Endothelial cell of umbilical vein (primary cell): ENCODE measurements around the gene EDA. TPM values are rescaled to one million over a fixed set of nuclear protein-coding genes. Genes with fewer than 3 reads are reported as not detected.
A peak's percentile ranks its signal among the peaks of the same experiment; 100 is the strongest.

Experiments used
- BruUV-seq: library from RNA; stranded (reverse); fragments of 400-500 nt; replicated peaks from 2 replicates; lab custom pipeline; 2021; lab: Mats Ljungman, UMichigan
- CTCF ChIA-PET: fragments of 300-600, 350-600 bp; sonication (Branson Sonifier 250); formaldehyde crosslinking; loops from one replicate; lab custom pipeline; 2021; ENCODE audit warnings: antibody characterized with exemption, inconsistent platforms; lab: Charles Lee
- POLR2A ChIA-PET: fragments of 300-600, 350-600 bp; sonication (Branson Sonifier 250); formaldehyde crosslinking; loops from one replicate; lab custom pipeline; 2021; ENCODE audit warnings: antibody characterized with exemption, inconsistent platforms; lab: Charles Lee
- DNase-seq: peaks from one replicate; pipeline ENCODE4 v3.0.0-alpha.2; 2011; ENCODE audit warnings: low read depth, low spot score
- FAIRE-seq: peaks from 2 replicates; lab custom pipeline; 2011; peaks lifted over from hg19 to GRCh38; lab: Jason Lieb, UNC
- H2AFZ ChIP-seq: 2 replicates; pipeline ENCODE4 v1.6.0; 2012; ENCODE audit warnings: low read depth, low read length, control low read depth, inconsistent platforms
- H3K27ac ChIP-seq: 2 replicates; pipeline ENCODE4 v1.5.1; 2011; ENCODE audit warnings: low read depth, mild to moderate bottlenecking, control low read depth, low read length, moderate library complexity; ENCODE audit not compliant: insufficient read depth
- H3K27me3 ChIP-seq, 2 experiments: 2 replicates each; pipeline versions ENCODE4 v1.6.0 to v1.6.1; 2011; ENCODE audit warnings: low read length in 2 of 2, mixed read lengths in 1 of 2; ENCODE audit not compliant: control insufficient read depth in 2 of 2, insufficient read depth in 2 of 2
- H3K36me3 ChIP-seq, 2 experiments: 2 replicates in 1 of 2; 3 replicates in 1 of 2; pipeline ENCODE4 v1.5.1; 2011; ENCODE audit warnings: low read length in 2 of 2, mild to moderate bottlenecking in 1 of 2, moderate library complexity in 1 of 2; ENCODE audit not compliant: control insufficient read depth in 2 of 2, insufficient read depth in 2 of 2; ENCODE audit errors: extremely low read depth in 1 of 2
- H3K4me1 ChIP-seq: 3 replicates; pipeline ENCODE4 v1.5.1; 2011; ENCODE audit warnings: mild to moderate bottlenecking, low read length; ENCODE audit not compliant: control insufficient read depth, insufficient read depth; ENCODE audit errors: extremely low read depth
- H3K4me2 ChIP-seq: 2 replicates; pipeline ENCODE4 v1.6.1; 2011; ENCODE audit warnings: low read length, control low read depth, mixed read lengths; ENCODE audit not compliant: insufficient read depth
- H3K4me3 ChIP-seq, 3 experiments: fragments of 200-600 bp in 1 of 3; sonication (generic), shearing (Covaris generic) in 1 of 3; replicated peaks in 1 of 3; 2 replicates each; pipeline ENCODE4 v1.5.1; 2011 to 2016; ENCODE audit warnings: control low read depth in 3 of 3, low read length in 3 of 3, mild to moderate bottlenecking in 2 of 3, inconsistent platforms in 1 of 3, low read depth in 1 of 3, moderate library complexity in 1 of 3; ENCODE audit not compliant: insufficient read depth in 1 of 3
- H3K79me2 ChIP-seq: 2 replicates; pipeline ENCODE4 v1.6.0; 2012; ENCODE audit warnings: low read length, inconsistent platforms; ENCODE audit not compliant: control insufficient read depth, insufficient read depth
- H3K9ac ChIP-seq: replicated peaks from 2 replicates; pipeline ENCODE3; 2011; ENCODE audit warnings: low read length, control low read depth; ENCODE audit not compliant: insufficient read depth; ENCODE audit errors: extremely low read depth
- H3K9me1 ChIP-seq: replicated peaks from 3 replicates; pipeline ENCODE4 v1.6.0; 2011; ENCODE audit warnings: mild to moderate bottlenecking, low read length; ENCODE audit not compliant: control insufficient read depth, insufficient read depth; ENCODE audit errors: extremely low read depth
- H3K9me3 ChIP-seq: replicated peaks from 2 replicates; pipeline ENCODE4 v1.5.1; 2012; ENCODE audit warnings: low read length, inconsistent platforms; ENCODE audit not compliant: control insufficient read depth, insufficient read depth
- H4K20me1 ChIP-seq: replicated peaks from 2 replicates; pipeline ENCODE3; 2011; ENCODE audit warnings: mild to moderate bottlenecking, low read length; ENCODE audit not compliant: control insufficient read depth, insufficient read depth; ENCODE audit errors: extremely low read depth
- CTCF ChIP-seq, 2 donors: IDR thresholded peaks; 1 replicate in 1 of 2; 2 replicates in 1 of 2; pipeline ENCODE4 v1.5.1; 2011; ENCODE audit warnings: low read length in 2 of 2, mild to moderate bottlenecking in 2 of 2, moderate library complexity in 2 of 2, control low read depth in 1 of 2, inconsistent platforms in 1 of 2, low read depth in 1 of 2; ENCODE audit not compliant: insufficient read depth in 1 of 2; ENCODE audit errors: extremely low read depth in 1 of 2
- EZH2 ChIP-seq: IDR thresholded peaks from 2 replicates; pipeline ENCODE4 v1.6.1; 2012; ENCODE audit warnings: borderline replicate concordance, low read depth, mild to moderate bottlenecking, moderate library complexity, low read length, inconsistent platforms; ENCODE audit not compliant: severe bottlenecking
- FOS ChIP-seq: IDR thresholded peaks from 2 replicates; pipeline ENCODE4 v1.6.1; 2011; ENCODE audit warnings: mild to moderate bottlenecking, low read length, moderate library complexity, borderline replicate concordance; ENCODE audit not compliant: insufficient read depth
- GATA2 ChIP-seq: IDR thresholded peaks from 2 replicates; pipeline ENCODE4 v1.7.0; 2011; ENCODE audit warnings: low read depth, mild to moderate bottlenecking, moderate library complexity, mixed read lengths, low read length; ENCODE audit not compliant: insufficient read length, insufficient read depth
- JUN ChIP-seq: IDR thresholded peaks from 2 replicates; pipeline ENCODE4 v1.6.1; 2011; ENCODE audit warnings: borderline replicate concordance, low read depth; ENCODE audit not compliant: insufficient read length, insufficient read depth
- MAX ChIP-seq: IDR thresholded peaks from 2 replicates; pipeline ENCODE4 v1.6.1; 2011; ENCODE audit not compliant: insufficient read depth, insufficient read length
- MYC ChIP-seq: IDR thresholded peaks from one replicate; pipeline ENCODE4 v1.6.1; 2011; ENCODE audit warnings: mild to moderate bottlenecking, low read depth, low read length
- POLR2A ChIP-seq: IDR thresholded peaks from 2 replicates; pipeline ENCODE4 v1.6.1; 2012; ENCODE audit warnings: low read depth, mild to moderate bottlenecking, control low read depth, low read length
- POLR2AphosphoS5 ChIP-seq: IDR thresholded peaks from 2 replicates; pipeline ENCODE4 v1.6.1; 2012; ENCODE audit warnings: low read depth, mild to moderate bottlenecking, control low read depth, low read length, moderate library complexity; ENCODE audit not compliant: insufficient read depth
- dilution Hi-C: fragments of 300-500 bp; cut with MboI; formaldehyde crosslinking; loops from one replicate; pipeline ENCODE4 v1.15.0; 2019; ENCODE audit warnings: low sequenced_read_pairs; ENCODE audit not compliant: extremely low pct_ligation_motif_present
- intact Hi-C: fragments of 100-400 bp; cut with micrococcal nuclease; formaldehyde crosslinking; loops from one replicate; pipeline ENCODE4 v1.10.0; 2022
- polyA plus RNA-seq, 4 experiments: library from polyadenylated mRNA; depleted of rRNA in 3 of 4; stranded (reverse) in 3 of 4; unstranded in 1 of 4; fragments of >200 nt; gene quantifications; 2 replicates each; pipeline versions ENCODE4 v1.2.1 to v1.2.3, GENCODE V29; 2011 to 2012; ENCODE audit warnings: missing spikeins in 1 of 4
- total RNA-seq: library from RNA; stranded (reverse); gene quantifications from 2 replicates; pipeline ENCODE4 v1.2.3, GENCODE V29; 2021

The EDA gene
- total and polyA plus RNA-seq, 2 donors (not counting 3 experiments of a cell fraction or from before 2014, with no cell fraction given) = 0.37 to 1.2 TPM

- Histone ChIP-seq H2AFZ (no peak overlapping the region), H4K20me1 (no peaks in the 10 kb centered on the region), H3K4me2 (no peak overlapping the region), H3K36me3 (no peaks in the 10 kb centered on the region), H3K9me1 (no peaks in the 10 kb centered on the region), H3K9ac (no peak overlapping the region), H3K79me2 (no peaks in the 10 kb centered on the region), H3K4me3 (no peak overlapping the region), H3K27ac (no peak overlapping the region), H3K9me3 (no peaks in the 10 kb centered on the region), H3K4me1 (no peaks in the 10 kb centered on the region), H3K27me3 (no peaks in the 10 kb centered on the region)
- dilution Hi-C loops (no loop called here), intact Hi-C loops (no loop called here)
- BruUV-seq = no TSS peak
- TF ChIP-seq JUN = no peak
- no peak for TF ChIP-seq MAX
- TF ChIP-seq GATA2 = no peak
- no peak for TF ChIP-seq MYC
- TF ChIP-seq POLR2A = no peak
- no peak for TF ChIP-seq CTCF (IDR thresholded peaks at IDR 0.05; ENCODE audit: extremely low read depth in 1 of 2, insufficient read depth in 1 of 2, low read depth in 1 of 2, low read length in 2 of 2)
- no peak for TF ChIP-seq POLR2AphosphoS5
- no peak for TF ChIP-seq FOS
- no peak for TF ChIP-seq EZH2
- ChIA-PET POLR2A (no interaction called here), CTCF (interaction anchor here (0.6 kb wide), 1 partner anchor 69 kb away, joined by 3 read pairs; no protein-coding TSS in a partner anchor)
- DNase-seq (no peak), FAIRE-seq (peak; percentile 26)
Observed at GRCh38 chrX:69961365-69962072, 345.6 kb downstream of the EDA start.
